Stimulated activated CD8-positive, alpha-beta memory T cell treated with anti-CD3 and anti-CD28 coated beads, Interleukin-12 subunit alpha, Interleukin-12 subunit beta, amount 100 ng/mL, for 4 hours (primary cell): ENCODE results near the gene RAD9A.

Experiments
- DNase-seq: peaks from one replicate; pipeline ENCODE4 v3.0.0-alpha.2; 2020; ENCODE audit warnings: low read depth

RAD9A gene

DNA sequence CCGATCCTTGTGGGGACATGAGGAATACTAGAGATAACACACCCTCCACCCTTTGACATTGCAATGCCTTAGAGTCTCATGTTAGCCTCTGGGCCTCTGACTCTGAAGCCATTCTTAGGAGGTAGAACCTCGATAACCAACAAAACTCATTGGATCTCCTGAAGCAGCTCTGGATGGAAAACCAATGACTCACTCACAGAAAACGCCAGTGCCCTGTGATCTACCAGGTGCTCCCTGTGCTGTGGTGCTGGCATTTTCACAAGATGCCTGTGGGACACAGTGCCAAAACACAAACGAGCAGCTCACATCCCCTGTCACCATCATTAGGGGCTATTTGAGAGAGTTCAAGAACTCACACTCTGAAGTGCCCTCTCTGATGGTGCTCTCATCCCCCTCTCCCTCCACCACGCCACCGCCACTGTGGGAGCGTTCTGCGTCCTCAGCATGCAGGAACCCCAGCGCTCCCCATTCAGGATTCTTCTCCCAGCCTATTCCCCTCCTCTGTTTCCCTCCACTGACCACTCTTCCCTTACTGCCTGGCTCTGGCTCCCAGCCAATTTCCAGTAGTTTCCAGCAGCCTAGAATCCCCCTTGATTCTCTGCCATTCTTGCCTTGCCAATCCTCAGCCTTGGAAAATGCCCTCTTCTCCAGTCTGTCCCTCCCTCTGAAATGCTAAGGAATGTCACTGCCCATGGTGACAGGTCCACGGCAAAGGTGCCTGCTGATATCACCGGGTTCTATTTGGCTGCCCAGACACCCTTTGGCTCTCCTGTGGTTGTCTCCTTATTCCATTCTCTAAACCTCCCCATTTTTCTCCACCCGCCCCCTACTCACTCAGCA is 33.7 kb upstream of the RAD9A start:
- no peak for DNase-seq

DNA sequence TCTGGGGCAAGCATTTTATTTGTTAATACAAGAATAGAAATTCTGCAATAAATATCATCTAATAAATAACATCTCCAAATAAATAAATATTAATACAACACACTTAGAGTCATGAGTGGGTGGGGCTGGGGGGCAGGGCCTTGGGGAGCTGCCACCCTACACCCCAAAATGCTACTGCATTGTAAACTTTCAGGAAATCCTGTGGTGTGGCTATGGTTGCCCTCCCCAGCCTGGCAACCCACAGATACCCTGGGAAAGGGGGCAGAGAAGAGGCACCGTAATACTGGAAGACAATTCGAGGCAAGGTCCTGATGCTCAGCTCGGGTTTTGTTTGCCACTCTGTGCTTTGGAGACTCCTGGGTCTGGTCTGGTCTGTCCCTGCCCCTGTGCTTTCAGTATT is 27.6 kb upstream of the RAD9A start:
- no peak for DNase-seq

DNA sequence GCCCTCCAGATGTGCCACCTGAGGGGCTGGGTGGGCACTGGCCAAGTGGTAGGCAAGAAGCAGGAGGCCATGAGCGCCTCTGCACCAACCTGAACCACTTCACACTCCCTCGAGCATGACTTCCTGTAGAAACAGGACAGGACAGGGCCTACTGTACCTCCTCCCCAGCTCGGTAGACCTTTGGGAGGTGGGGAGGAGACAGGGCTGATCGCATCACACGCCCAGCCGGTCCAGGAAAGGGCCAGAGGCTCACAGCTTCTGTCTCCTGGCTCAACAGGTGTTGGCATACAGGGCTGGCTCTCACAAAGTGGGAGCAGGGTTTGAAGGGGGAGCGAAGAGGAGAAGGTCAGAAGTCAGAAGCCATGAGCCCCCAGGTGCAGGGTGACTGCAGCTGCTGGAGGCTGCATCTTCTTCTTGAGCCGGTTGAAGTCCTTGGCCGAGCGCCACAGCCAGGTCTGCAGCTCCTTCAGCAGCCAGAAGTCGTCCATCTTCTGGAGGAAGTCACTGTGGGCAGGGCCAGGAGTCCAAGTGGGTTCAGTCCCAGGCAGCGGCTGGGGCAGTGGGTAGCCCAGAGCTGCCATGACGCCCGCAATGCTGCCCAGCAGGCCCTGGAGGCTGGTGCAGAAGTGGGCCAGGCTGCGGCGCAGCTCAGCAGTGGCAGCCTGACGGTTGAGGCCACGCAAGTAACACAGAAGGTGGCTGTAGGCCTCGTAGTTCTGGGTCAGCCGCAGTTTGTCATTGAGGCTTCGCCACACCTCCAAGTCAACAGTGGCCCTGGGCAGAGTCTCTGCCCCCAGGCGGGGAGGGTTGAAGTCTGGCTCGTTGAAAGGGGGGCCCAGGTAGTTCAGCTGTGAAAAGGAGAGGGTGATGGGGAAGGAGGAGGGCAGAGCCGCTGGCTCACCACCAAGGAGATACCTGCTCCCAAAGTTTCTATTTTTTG is 26.7 kb upstream of the RAD9A start:
- DNase-seq, result no peak

DNA sequence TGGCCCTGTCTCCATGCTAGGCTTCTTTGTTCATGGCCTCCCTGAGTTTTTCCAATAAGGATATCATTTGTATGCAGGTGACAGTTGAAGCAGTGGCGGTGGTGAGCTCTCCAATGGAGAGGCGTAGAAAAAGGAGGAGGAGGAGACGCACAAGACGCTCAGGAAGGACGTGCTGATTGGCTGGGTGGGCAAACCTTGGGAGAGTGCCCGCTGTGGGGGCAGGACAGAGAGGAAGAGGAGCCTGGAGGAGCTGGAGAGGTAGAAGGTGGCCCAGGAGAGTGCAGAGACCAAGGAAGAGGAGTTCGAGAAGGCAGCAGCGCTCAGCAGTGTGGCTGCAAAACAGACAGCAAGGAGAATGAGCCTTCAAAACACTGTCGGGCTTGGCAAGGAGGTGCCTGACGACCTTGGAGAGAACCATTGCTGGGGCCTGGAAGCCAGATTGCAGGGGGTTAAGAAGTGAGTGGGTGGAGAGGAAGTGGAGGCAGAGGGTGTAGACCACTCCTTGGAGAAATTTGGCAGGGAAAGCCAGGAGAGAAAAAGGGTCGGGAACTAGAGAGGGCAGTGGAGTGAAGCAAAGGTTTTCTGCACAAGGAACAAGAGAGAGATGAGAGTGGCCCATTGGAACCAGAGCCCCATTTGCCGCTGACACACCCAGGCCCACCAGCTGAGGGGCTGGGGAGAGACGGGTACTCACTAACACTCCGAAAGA is 25.9 kb upstream of the RAD9A start:
- DNase-seq, result no peak

DNA sequence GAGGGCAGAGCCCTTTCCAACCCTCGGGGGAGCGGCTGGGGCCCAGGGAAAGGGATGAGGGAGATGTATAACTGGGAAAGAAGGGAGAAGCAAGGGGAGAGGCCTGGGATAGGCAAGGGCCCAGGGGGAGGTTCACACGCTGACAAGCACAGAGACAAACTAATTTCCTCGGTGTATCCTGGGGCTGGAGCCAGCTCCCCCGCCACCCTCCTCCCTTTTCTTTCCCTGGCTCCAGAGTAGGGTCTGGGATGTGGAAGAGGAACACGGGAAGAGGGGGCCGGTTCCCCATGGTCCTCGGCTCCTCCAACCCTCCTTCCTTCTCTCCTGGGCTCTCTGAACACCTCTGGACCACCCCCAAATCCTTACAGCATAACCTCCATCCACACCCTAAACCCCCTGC is 25.2 kb upstream of the RAD9A start:
- DNase-seq, result no peak

DNA sequence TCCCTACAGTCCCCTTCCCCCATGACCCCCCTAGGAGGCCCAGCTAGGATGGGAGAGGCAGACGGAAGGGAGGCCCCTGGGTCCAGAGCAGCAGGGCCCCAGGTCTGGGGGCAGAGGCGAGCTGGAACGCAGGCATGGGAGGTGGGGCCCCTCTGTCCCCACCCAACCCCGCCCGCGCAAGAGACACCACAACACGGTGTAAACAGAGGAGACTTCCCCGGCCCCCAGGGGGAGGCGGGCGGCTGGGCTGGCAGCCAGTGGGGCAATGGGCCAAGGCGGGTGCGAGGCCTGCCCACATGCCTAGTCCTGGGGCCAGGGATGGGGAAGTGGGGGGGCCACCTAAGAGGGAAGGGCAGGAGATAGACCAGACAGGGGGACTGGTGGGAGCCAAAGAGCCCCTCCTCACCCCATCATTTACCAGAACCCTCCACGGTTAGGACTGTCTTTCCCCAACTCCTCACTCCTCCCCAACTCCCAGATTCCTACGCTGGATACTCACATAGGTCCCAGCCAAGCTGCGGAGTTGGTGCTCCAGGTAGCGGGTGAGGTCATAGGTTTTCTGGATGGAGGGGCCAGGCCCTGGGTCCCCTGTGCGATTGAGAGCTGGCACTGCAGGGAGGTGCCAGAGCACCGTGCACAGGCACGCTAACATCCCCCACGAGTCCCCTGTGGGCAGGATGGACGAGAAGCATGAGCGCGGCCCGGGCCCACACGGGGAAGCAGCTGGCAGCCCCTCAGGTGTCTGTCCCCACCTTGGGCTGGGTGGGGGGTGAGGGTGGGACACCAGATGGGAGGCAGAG is 24.6 kb upstream of the RAD9A start:
- no peak for DNase-seq

DNA sequence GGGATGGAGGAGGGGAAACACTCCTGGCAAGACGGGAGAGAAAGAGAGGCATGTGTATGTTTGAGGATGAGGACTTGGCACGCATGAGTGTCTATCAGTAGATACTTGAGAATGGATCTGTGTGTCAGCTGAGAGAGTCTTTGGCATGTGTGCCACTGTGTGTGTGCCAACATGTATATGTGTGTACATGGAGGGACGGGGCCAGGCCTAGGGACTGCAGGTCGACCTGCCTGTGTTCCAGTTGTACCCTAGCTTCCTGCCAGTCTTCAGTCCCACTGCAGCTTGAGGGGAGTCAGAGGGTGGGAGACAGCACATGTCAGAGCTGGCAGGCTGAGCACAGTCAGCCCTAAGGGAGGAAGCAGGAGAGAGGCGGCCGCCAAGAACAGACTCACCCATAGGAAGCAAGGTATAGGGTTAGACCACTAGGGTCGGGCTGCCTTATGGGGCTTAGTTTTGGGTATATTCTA is 24.0 kb upstream of the RAD9A start:
- DNase-seq, result no peak

DNA sequence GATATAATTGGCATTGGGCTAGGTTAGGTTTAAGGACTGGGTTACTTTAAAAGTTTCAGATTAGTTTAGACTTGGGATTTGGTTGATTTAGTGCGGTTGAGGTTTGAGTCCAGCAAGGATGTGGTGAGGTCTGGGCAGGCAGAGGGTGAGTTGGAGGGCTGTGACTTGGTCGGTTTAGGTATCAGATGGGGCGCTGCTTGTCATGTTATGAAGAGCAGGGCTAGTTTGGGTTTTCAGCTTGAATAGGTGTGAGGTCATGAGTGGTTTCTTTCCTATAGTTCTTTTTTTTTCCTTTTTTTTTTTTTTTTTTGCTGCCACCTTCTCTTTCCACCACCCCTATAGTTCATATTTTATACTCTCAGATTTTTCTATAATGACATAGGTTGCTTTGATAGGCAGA is 23.2 kb upstream of the RAD9A start:
- DNase-seq, result no peak

DNA sequence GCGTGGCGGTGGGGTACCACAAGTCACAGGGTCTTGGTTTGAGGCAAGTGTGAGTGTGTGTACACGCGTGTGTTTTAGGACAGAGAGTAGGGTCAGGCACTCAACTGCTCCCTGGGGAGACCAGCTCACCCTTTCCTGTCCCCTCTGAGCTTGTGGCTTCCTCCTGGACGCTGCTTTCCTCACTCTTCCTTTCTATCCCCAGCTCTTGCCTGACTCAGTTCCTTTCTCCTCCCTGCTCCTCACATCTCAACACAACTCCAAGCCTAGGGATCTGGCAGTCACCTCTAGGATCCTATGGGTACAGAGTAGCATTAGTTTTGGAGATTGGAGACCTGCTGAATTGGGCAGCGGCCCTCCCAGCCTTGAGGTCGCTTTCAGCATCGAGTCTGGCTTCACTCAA is 22.5 kb upstream of the RAD9A start:
- DNase-seq, result no peak

DNA sequence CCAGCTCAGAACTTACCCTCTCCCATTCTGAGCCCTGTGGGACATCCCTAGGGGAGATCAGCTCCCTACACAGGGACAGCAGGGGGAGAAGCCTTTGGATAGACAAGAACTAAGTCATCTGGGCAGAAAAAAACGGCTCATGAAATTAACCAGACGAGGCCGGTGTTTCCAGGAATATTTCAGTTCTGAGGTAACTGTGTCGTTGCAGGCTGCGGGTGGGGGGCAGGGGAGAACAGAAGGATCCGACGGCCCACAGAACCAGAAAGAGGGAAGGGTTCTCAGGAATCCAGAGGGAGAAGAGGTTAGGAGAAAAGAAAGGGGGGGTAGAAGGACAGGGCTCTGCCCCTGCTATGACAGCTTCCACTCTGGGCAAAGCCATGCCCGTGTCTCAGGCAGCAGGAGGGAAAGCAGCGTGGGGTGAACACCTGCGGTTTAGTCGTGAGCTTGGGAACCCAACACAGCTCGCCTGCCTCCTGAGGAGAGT is 21.9 kb upstream of the RAD9A start:
- no peak for DNase-seq

DNA sequence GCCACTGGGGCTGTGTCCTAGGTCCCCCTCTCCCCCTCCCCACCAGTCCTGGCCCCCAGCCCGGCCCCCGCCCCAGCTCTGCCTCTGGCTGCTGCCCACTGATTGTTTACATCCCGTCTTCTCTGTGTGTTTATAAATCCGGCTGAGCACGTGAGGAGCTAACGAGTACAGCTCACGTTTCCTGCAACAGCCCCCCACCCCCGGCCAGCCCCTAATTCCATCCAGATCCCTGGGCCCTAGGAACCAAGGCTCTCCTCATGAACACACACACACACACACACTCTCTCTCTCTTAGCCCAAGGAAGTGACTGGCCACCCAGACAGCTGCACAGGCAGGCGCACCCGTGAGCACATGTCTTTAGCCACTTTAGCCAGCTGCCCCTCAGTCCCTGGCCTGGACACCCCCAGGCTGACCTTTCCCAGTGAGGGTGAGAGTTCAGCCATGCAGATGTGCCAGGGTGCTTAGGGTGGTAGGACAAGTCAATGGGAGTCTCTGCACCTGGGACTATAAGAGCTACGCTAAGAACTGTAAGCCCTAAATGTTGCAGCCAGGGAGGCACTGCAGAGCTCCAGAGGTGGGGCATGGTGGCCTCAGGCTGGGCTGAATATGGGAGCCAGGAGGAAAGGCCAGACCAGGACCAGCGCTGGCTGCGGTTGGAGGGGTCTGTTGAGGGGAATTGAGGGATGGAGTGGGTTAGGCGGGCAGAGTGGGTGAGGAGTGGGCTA is 21.3 kb upstream of the RAD9A start:
- DNase-seq, result no peak

DNA sequence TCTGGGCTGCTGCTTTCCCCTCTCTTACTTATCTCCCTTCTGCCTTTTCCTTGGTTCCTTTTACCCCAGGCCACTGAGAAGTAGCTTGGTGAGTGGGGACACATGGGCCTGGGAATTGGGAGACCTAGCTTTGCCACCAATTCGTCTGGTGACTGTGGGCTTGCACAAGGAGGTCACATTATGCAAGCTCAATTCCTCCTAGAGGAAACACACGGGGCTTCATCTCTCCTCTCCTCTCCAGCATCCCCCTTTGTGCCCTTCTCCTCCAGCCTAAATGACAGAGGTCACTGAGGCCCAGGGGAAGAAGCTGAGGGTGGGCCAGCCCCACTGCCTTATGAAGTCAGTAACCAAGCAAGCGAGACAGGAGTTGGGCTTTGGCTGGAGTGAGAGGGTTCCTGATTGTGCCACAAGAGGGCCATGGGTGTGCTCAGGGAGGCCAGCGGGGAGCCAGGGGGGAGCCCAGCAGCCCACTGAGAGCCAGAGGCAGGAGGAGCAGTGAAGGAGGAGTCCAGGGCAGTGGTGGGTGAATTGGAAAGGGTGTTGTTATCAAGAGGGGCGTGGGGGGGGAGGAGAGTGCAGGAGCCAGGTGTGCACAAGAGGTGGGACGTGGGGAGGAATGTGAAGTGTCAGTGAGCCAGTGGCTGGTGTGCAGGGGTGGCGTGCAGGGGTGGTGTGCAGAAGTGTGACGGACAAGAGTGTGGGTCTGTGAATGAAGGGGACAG is 20.4 kb upstream of the RAD9A start:
- no peak for DNase-seq

DNA sequence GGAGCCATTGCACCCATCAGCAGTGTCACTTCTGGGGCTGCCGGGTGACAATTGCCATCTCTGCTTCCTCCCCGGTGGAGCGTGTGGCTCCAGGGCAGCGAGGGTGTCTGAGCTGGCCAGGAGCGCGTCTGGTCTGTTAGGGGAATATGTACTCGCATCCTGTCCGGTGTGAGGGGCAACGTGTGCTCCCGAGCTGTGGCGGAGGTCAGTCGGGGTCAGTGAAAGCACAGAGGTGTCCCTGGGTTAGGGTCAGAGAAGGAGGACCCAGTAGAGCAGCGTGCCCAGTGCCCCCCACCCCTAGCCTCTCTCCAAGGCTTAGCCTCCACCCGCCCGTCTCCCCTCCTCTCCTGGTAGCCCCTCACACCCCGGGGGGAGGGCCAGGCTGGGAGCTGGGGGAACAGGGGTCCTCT is 19.9 kb upstream of the RAD9A start:
- DNase-seq, result no peak

DNA sequence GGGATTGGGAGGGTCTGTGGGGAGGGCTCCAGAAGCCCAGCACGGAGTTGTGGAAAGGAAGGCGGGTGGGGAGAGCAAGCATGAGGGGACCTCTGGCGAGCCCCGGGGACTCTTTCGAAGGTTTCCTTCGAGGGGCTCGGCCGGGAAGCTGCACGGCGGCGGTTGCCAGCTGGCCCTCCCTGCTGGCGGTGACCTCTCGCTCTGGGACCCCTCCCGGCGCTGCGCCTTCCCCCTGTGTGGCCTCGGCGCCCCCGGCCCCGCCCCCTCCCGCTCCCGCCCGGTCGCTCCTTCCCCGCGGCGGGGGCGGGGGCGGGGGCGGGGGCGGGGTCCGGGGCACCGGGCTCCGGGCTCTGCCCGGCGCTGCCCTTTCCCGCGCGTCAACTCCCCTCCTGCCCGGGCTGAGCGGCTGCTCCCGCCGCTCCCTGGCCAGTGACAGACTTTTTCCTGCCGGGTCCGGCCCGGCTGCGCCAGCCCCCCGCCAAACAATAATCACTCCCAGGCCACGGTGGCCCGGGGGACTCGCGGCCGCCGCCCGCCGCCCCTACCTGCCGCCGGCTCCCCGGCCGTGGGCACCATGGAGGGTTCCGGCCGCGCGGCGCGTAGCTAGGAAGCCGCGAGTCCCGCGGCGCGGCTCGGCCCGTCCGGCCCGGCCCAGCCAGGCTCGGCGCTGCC is 19.3 kb upstream of the RAD9A start:
- peak; percentile 16 for DNase-seq

DNA sequence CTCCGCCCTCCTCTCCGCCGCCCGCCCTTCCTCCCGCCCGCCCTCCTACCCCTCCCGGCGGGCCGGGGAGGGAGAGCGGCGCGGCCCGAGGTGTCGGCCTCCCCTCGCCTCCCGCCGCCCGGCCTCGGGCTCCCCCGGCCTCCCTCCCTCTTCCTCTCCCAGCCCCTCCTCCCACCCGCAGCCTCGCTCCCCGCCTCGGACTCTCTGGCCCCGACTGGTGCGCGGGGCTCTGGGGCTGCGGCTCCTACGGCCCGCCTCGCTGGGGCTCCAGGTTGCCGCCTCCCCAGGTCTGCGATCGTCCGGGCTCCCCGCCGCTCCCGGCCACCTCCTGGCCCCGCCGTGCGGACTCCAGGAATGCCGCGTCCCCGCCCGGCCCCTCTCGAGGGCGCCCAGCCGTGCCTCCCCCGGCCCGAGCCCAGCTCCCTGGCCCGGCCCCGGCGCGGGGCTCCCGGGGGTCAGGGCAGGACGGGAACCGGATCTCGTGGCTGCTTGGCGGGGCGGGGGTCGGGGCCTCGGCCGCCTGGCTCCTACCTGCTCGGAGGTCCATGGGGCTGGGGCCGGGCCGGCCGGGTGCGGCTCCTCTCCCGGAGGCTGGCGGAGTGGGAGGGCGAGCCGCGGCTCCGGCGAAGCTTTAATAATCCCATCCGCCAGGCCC is 18.7 kb upstream of the RAD9A start, which contains the start of gene CLCF1:
CLCF1 (minus strand) TSS at position 606 of the 655 bp plus-strand sequence; CDS start at position 547, 59 bp downstream.
- DNase-seq, result peak; percentile 19

DNA sequence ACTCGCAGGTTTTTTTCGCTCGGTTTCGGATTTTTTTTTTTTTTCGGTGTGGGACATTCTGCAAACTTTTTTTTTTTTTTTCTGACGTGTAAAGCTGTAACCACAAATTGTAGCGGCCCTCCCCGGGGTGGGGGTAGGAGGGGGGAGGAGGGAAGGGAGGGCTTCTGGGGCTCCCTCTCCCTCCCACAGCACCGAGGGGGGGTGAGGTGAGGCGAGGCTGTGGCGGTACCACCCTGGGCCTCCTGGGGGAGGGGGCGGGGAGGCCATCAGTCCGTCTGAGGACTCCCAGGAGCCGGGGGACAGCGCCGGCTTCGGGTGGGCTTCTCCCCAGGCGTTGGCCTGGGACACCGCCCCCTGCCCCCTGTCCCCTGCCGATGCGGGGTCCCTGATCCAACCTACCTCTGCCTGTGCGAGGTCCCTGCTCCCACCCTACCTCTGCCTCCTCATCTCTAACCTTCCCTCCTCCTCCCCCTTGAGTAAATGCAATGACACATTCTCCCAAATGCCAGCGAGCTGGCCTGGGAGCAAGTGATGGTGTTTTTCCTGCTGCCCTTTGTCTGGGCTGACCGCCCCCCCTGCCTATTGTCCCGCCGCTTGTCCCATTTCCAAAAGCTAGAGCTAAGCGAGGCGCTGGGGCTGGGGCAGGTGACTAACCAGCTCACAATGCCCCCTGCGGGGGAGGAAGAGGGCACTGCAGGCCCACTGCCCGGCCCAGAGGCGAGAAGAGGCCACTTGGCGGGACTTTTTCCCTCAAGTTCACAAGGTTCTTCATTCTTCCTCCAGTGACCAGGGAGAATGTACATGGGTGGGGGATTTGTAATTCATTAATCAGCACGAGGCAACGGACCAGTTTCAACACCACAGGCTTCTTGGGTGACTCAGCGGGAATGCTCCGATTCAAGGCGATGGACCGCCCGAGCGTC is 17.9 kb upstream of the RAD9A start:
- DNase-seq, result peak; percentile 70

DNA sequence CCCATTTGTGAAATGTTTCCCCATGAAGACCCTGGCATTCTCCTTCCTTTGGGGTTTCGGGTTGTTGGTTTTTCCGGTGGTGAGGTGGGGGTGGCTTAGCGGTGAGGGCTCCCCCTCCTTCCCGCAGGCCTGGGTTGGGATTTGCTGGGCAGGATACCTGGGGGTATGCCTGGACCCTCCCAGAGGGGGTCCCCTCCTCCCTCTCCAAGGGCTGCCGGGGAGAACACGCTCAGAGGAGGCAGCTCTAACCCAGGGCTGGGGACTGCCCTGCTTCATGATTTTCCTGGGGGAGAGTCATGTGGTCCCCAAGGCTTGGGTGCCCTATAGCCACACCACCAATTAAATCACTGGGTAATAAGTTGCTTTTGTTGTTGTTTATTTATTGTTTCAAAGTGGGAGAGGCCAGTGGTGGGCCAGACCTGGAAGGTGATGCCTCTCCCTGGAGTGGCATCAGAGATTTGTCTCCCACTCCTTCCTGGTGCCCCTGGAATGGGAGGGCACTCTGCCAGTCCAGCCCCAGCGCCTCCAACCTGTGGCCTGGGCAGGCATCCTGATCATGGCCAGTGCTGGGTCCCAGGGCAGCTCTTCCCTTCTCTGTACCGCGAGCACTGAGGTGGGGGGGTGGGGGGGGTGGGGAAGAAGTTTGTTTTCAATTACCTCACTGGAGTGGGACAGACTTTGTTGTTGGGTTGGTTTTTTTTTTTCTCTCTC is 17.1 kb upstream of the RAD9A start:
- DNase-seq, result no peak
